ENCODE data around the gene CCHCR1. TPM values are rescaled to one million over a fixed set of nuclear protein-coding genes. Genes with fewer than 3 reads are reported as not detected.
A peak's percentile ranks its signal among the peaks of the same experiment; 100 is the strongest.

The CCHCR1 gene
- total RNA-seq, 1 donor from 2014 or later = 12.5 TPM

- no peak for ATAC-seq
- no peaks in the 10 kb centered on the region for H3K27me3 ChIP-seq
- TF ChIP-seq, protein P1, sequence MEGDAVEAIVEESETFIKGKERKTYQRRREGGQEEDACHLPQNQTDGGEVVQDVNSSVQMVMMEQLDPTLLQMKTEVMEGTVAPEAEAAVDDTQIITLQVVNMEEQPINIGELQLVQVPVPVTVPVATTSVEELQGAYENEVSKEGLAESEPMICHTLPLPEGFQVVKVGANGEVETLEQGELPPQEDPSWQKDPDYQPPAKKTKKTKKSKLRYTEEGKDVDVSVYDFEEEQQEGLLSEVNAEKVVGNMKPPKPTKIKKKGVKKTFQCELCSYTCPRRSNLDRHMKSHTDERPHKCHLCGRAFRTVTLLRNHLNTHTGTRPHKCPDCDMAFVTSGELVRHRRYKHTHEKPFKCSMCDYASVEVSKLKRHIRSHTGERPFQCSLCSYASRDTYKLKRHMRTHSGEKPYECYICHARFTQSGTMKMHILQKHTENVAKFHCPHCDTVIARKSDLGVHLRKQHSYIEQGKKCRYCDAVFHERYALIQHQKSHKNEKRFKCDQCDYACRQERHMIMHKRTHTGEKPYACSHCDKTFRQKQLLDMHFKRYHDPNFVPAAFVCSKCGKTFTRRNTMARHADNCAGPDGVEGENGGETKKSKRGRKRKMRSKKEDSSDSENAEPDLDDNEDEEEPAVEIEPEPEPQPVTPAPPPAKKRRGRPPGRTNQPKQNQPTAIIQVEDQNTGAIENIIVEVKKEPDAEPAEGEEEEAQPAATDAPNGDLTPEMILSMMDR (IDR thresholded peaks at IDR 0.05) = no peak
- H3K36me3 ChIP-seq = no peaks in the 10 kb centered on the region
- H3K27ac ChIP-seq = no peak overlapping the region
- DNase-seq = no peak
- H3K4me1 ChIP-seq = peaks cover 4% of the 10 kb centered on the region
- no peaks in the 10 kb centered on the region for H3K9me3 ChIP-seq
- H3K4me3 ChIP-seq = no peak overlapping the region
- intact Hi-C loops (cut with DNase I) = loop anchor here (5.0 kb wide), 2 partner anchors 57 to 242 kb away; no protein-coding TSS in a partner anchor
Measured at GRCh38 chr6:31135710-31136109, 21.9 kb downstream of the CCHCR1 start.

DNA sequence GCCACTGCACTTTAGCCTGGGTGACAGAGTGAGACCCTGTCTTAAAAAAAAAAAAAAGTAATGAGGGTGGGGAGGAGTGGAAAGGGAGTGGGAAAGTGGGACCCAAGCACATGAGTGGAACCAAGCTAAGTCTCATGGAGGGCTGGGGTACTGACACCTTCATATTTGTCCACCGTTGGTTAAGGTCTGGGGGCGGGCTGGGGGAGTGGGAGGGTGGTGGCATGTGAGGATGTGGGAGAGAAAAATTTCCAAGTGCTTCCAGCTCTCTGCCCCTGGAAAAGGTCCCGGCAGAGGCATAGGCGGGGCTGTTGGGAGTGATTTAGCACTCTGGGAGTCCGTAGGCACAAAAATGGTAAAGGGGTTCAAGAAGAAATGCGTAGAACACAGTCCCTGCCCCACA, 24.8 kb downstream of the CCHCR1 start:
- ATAC-seq = no peak
- TF ChIP-seq, protein P1 (IDR thresholded peaks at IDR 0.05) = no peak
- no peaks in the 10 kb centered on the region for H3K9me3 ChIP-seq
- no peak for DNase-seq
- H3K27me3 ChIP-seq = no peaks in the 10 kb centered on the region
- no peak overlapping the region for H3K4me3 ChIP-seq
- no peaks in the 10 kb centered on the region for H3K36me3 ChIP-seq
- H3K27ac ChIP-seq = no peak overlapping the region
- intact Hi-C loops (cut with DNase I) = no loop called here
- peaks cover 3% of the 10 kb centered on the region for H3K4me1 ChIP-seq

- Histone ChIP-seq H3K9me3 (no peaks in the 10 kb centered on the region), H3K4me1 (no peaks in the 10 kb centered on the region), H3K4me3 (no peak overlapping the region), H3K27ac (no peak overlapping the region), H3K36me3 (no peaks in the 10 kb centered on the region), H3K27me3 (no peaks in the 10 kb centered on the region)
- intact Hi-C loops (cut with DNase I) = no loop called here
- DNase-seq = no peak
- no peak for ATAC-seq
- TF ChIP-seq, protein P1 (IDR thresholded peaks at IDR 0.05) = no peak
Measured at GRCh38 chr6:31131595-31131994, 26.0 kb downstream of the CCHCR1 start.

DNA sequence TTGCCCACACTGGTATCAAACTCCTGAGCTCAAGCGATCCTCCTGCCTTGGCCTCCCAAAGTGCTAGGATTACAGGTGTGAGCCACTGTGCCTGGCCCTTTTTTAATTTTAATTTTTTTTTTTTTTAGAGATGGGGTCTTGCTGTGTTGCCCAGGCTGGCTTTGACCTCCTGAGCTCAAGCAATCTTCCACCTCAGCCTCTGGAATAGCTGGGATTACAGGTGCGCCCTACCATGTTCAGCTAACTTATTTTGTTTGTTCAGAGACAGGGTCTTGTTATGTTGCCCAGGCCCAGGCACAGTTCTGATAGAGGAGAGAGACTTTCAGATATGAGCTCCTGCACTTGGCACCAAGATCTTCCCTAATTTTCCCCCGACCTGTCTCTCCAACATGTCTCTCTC, 26.9 kb downstream of the CCHCR1 start:
- intact Hi-C loops (cut with DNase I) = no loop called here
- Histone ChIP-seq H3K36me3 (no peaks in the 10 kb centered on the region), H3K9me3 (no peaks in the 10 kb centered on the region), H3K4me3 (no peak overlapping the region), H3K4me1 (no peaks in the 10 kb centered on the region), H3K27me3 (no peaks in the 10 kb centered on the region), H3K27ac (no peak overlapping the region)
- no peak for ATAC-seq
- no peak for DNase-seq
- TF ChIP-seq, protein P1 (IDR thresholded peaks at IDR 0.05) = no peak

DNA sequence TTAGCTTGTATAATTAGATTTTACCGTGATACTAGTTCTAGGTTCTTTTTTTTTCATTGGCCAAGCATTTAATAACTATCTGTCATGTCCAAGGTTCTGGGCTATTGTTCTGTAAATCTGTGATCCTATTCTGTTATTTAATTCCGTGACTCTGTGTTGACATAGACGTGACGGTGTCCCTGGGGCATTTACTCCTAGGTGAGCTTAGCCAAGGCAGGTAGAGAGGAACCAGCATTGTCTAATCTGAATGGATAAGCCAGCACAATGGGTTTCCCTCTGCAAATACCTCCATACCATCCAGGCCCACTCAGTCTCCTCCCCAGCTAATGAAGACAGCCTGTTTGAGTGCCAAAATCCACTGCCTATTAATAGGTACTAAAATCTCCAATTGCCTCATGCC, 28.5 kb downstream of the CCHCR1 start:
- intact Hi-C loops (cut with DNase I) = no loop called here
- TF ChIP-seq, protein P1 (IDR thresholded peaks at IDR 0.05) = no peak
- H3K4me1 ChIP-seq = no peaks in the 10 kb centered on the region
- H3K9me3 ChIP-seq = no peaks in the 10 kb centered on the region
- no peaks in the 10 kb centered on the region for H3K36me3 ChIP-seq
- no peaks in the 10 kb centered on the region for H3K27me3 ChIP-seq
- DNase-seq (no peak), ATAC-seq (no peak)
- no peak overlapping the region for H3K27ac ChIP-seq
- no peak overlapping the region for H3K4me3 ChIP-seq

DNA sequence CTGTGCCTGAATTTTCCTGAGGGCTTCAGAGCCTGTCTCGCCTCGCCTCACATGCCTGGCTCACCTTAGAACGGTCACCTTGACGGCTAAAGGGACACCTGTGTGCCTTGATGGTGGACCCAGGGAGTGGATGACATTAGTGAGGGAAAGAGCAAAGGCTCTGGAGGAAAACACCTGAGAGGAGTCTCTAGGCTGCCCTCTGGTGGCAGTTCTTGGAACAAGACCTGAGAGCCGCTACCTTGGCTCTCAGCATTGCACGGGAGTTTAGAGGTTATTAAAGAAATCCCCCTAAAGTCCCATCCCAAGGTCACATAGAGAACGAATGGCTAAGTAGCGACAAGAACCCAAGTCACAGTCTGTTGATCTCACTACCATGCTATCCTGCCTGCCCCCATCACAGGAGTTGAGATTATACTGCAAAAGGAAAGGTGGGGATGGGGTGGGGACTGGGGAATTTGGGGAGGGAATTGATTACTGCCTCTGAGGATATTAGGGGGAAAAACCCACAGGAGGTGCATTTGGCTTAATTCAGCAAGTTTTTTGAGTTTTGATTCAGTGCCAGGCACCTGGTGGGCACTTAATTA, 29.4 kb downstream of the CCHCR1 start:
- no peaks in the 10 kb centered on the region for H3K36me3 ChIP-seq
- intact Hi-C loops (cut with DNase I) = no loop called here
- no peaks in the 10 kb centered on the region for H3K4me1 ChIP-seq
- DNase-seq = no peak
- H3K4me3 ChIP-seq = no peak overlapping the region
- no peaks in the 10 kb centered on the region for H3K27me3 ChIP-seq
- H3K9me3 ChIP-seq = no peaks in the 10 kb centered on the region
- H3K27ac ChIP-seq = no peak overlapping the region
- TF ChIP-seq, protein P1 (IDR thresholded peaks at IDR 0.05) = peak; percentile 86
- ATAC-seq = peak; percentile 75
